NCI-H2029 (cell line): Measurements from ENCODE around the gene SULT1B1.

Experiments
- DNase-seq: peaks from one replicate; lab custom pipeline; 2025; lab: John Stamatoyannopoulos, UW

Gene SULT1B1

DNA sequence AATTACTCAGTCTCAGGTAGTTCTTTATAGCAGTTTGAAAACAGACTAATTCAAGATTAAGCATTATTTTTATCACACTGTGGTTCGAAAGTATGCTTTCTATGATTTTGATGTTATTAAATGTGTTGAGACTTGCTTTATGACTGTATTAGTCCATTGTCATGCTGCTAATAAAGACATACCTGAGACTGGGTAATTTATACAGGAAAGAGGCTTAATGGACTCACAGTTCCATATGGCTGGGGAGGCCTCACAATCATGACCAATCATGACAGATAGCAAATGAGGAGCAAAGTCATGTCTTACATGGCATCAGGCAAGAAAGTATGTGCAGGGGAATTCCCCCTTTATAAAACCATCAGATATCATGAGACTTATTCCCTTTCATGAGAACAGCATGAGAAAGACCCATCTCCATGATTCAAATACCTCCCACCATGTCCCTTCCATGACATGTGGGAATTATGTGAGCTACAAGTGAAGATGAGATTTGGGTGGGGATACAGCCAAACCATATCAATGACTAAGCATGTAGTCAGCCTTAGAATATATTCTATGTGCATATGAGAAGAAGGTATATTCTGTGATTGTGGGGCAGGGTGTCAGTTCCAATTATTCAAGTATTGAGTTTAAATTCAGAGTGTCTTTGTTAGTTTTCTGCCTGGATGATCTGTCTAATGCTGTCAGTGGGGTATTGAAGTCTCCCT, 62.7 kb downstream of the SULT1B1 start:
- no peak for DNase-seq

DNA sequence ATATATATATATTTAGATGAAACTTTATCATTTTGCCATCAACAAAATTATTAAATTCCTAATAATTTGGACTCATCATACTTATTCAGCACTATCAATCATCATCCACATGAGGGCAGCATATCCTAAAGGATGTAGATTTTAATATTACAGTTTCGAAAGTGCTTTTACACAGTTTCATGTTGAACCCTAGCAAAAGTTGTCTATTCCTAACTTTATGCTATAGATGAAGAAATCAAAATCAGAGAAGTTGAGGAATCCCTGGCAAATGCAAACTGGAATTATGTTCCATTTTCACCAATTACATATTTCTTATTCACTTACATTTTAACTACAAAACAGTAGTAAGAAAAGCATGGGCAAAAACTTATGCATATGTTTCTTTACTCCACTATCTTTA, 70.8 kb downstream of the SULT1B1 start:
- DNase-seq = peak; percentile 7

DNA sequence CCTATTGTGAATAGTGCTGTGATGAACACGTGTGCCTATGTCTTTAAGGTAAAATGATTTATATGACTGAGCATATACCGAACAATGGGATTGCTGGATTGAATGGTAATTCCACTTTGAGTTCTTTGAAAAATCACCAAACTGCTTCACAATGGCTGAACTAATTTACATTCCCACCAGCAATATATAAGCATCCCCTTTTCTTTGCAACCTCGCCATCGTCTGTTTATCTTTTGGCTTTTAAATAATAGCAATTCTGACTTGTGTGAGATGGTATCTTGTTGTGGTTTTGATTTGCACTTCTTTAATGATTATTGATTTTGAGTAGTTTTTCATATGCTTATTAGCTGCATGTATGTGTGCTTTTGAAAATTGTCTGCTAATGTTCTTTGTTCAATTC, 75.6 kb downstream of the SULT1B1 start:
- DNase-seq = no peak
